Measurements from ENCODE around the gene TGIF2.

- TF ChIP-seq POLR2A (IDR thresholded peaks at IDR 0.05), result no peak
- TF ChIP-seq CTCF (IDR thresholded peaks at IDR 0.05), result no peak
- no peak for TF ChIP-seq POLR2AphosphoS5 (IDR thresholded peaks at IDR 0.05)
These were observed 35.2 kb upstream of the TGIF2 start for GRCh38 chr20:36538026-36538722.
